CD14-positive monocyte (primary cell): ENCODE results near the gene TMEM88. TPM values are rescaled to one million over a fixed set of nuclear protein-coding genes. Genes with fewer than 3 reads are reported as not detected.

Source experiments
- DNase-seq, 3 donors: peaks; one replicate each; pipeline ENCODE4 v3.0.0-alpha.2; 2011 to 2022
- H2AFZ ChIP-seq: 2 replicates; pipeline ENCODE4 v1.6.0; 2012; ENCODE audit warnings: mild to moderate bottlenecking, low read depth, low read length, inconsistent platforms; ENCODE audit not compliant: insufficient read depth, poor library complexity, severe bottlenecking
- H3K27ac ChIP-seq, 2 donors: 1 replicate in 1 of 2; 2 replicates in 1 of 2; pipeline ENCODE4 v1.5.1; 2012 to 2013; ENCODE audit warnings: low read length in 2 of 2, control low read depth in 1 of 2, inconsistent platforms in 1 of 2, low read depth in 1 of 2, mild to moderate bottlenecking in 1 of 2
- H3K27me3 ChIP-seq, 2 donors: one replicate each; pipeline versions ENCODE4 v1.6.0 to v1.6.1; 2011 to 2013; ENCODE audit warnings: low read length in 2 of 2; ENCODE audit not compliant: control insufficient read depth in 2 of 2, insufficient read depth in 2 of 2
- H3K36me3 ChIP-seq, 2 donors: replicated peaks in 1 of 2; 1 replicate in 1 of 2; 2 replicates in 1 of 2; pipeline versions ENCODE4 v1.5.1 to v1.6.1; 2012 to 2013; ENCODE audit warnings: low read length in 2 of 2, control low read depth in 1 of 2, inconsistent platforms in 1 of 2, mild to moderate bottlenecking in 1 of 2; ENCODE audit not compliant: insufficient read depth in 2 of 2, control insufficient read depth in 1 of 2
- H3K4me1 ChIP-seq, 2 donors: 1 replicate in 1 of 2; 2 replicates in 1 of 2; pipeline versions ENCODE4 v1.5.1 to v1.6.1; 2012 to 2013; ENCODE audit warnings: low read length in 2 of 2, control low read depth in 1 of 2, inconsistent platforms in 1 of 2, mild to moderate bottlenecking in 1 of 2, moderate library complexity in 1 of 2; ENCODE audit not compliant: insufficient read depth in 2 of 2, control insufficient read depth in 1 of 2
- H3K4me2 ChIP-seq: replicated peaks from 2 replicates; pipeline ENCODE3; 2012; ENCODE audit warnings: low read length, moderate library complexity, mild to moderate bottlenecking; ENCODE audit not compliant: poor library complexity, severe bottlenecking; ENCODE audit errors: extremely low read depth
- H3K4me3 ChIP-seq, 3 experiments: fragments of 200-600 bp in 1 of 3; sonication (generic) in 1 of 3; replicated peaks in 1 of 3; 1 replicate in 2 of 3; 2 replicates in 1 of 3; pipeline ENCODE4 v1.5.1; 2011 to 2013; ENCODE audit warnings: low read length in 3 of 3, mild to moderate bottlenecking in 3 of 3, control low read depth in 2 of 3, low read depth in 2 of 3, inconsistent platforms in 1 of 3, moderate library complexity in 1 of 3
- H3K79me2 ChIP-seq: 2 replicates; pipeline ENCODE4 v1.6.0; 2012; ENCODE audit warnings: mild to moderate bottlenecking, control low read depth, inconsistent platforms, low read length, moderate library complexity; ENCODE audit not compliant: insufficient read depth
- H3K9ac ChIP-seq: 2 replicates; pipeline ENCODE4 v1.6.0; 2017; ENCODE audit warnings: low read length, mild to moderate bottlenecking; ENCODE audit not compliant: insufficient read depth, poor library complexity, severe bottlenecking
- H3K9me3 ChIP-seq, 2 donors: replicated peaks in 1 of 2; 1 replicate in 1 of 2; 2 replicates in 1 of 2; pipeline versions ENCODE4 v1.5.1 to v1.6.1; 2012 to 2013; ENCODE audit warnings: low read length in 2 of 2, control low read depth in 1 of 2; ENCODE audit not compliant: control insufficient read depth in 1 of 2, insufficient read depth in 1 of 2
- H4K20me1 ChIP-seq: 2 replicates; pipeline ENCODE4 v1.6.0; 2012; ENCODE audit warnings: mild to moderate bottlenecking, low read length, control low read depth, moderate library complexity; ENCODE audit not compliant: insufficient read depth
- H3K27ac Mint-ChIP-seq, 7 donors: one replicate each; pipeline ENCODE4 v1.8.0; 2020; ENCODE audit warnings: mild to moderate bottlenecking in 7 of 7, mixed read lengths in 7 of 7, moderate library complexity in 6 of 7, inconsistent platforms in 2 of 7
- H3K27me3 Mint-ChIP-seq, 3 donors: one replicate each; pipeline ENCODE4 v1.8.0; 2021 to 2022; ENCODE audit warnings: low read depth in 3 of 3, mild to moderate bottlenecking in 3 of 3, mixed read lengths in 3 of 3, moderate library complexity in 3 of 3, inconsistent platforms in 1 of 3
- H3K36me3 Mint-ChIP-seq, 2 donors: one replicate each; pipeline ENCODE4 v1.8.0; 2020; ENCODE audit warnings: mixed read lengths in 2 of 2, inconsistent platforms in 1 of 2, mild to moderate bottlenecking in 1 of 2
- H3K4me1 Mint-ChIP-seq: one replicate; pipeline ENCODE4 v1.8.0; 2020; ENCODE audit warnings: mild to moderate bottlenecking, mixed read lengths
- H3K4me3 Mint-ChIP-seq, 2 donors: one replicate each; pipeline ENCODE4 v1.8.0; 2020; ENCODE audit warnings: mild to moderate bottlenecking in 2 of 2, mixed read lengths in 2 of 2, moderate library complexity in 1 of 2
- H3K9me3 Mint-ChIP-seq, 7 donors: one replicate each; pipeline ENCODE4 v1.8.0; 2020 to 2022; ENCODE audit warnings: mixed read lengths in 7 of 7, mild to moderate bottlenecking in 6 of 7, moderate library complexity in 6 of 7, inconsistent platforms in 2 of 7
- WGBS: methylation state at CpG from one replicate; pipeline ENCODE4 v1.1.5; 2013; ENCODE audit warnings: missing lambda C conversion rate; ENCODE audit not compliant: insufficient coverage; 5-methylcytosine and 5-hydroxymethylcytosine counted together
- intact Hi-C, 2 donors: fragments of 100-400 bp; cut with micrococcal nuclease; formaldehyde crosslinking; loops; one replicate each; pipeline versions ENCODE4 v1.15.0 to v1.15.1; 2023
- polyA plus RNA-seq, 3 donors: library from polyadenylated mRNA; depleted of rRNA in 1 of 3; unstranded in 2 of 3; stranded (reverse) in 1 of 3; fragments of 300-500 nt in 2 of 3; fragments of >200 nt in 1 of 3; fragmentation: Illumina TruSeq in 2 of 3; gene quantifications; 1 replicate in 2 of 3; 2 replicates in 1 of 3; pipeline ENCODE4 v1.2.3, GENCODE V29; 2012 to 2021
- TF ChIP-seq, protein P1 (sequence below): fragments of 200-600 bp; IDR thresholded peaks from one replicate; pipeline ENCODE4 v1.8.0; 2022; ENCODE audit warnings: antibody characterized with exemption, mild to moderate bottlenecking

TMEM88 gene
- polyA plus RNA-seq, 3 donors: 10.2 TPM; not detected in 2

DNA sequence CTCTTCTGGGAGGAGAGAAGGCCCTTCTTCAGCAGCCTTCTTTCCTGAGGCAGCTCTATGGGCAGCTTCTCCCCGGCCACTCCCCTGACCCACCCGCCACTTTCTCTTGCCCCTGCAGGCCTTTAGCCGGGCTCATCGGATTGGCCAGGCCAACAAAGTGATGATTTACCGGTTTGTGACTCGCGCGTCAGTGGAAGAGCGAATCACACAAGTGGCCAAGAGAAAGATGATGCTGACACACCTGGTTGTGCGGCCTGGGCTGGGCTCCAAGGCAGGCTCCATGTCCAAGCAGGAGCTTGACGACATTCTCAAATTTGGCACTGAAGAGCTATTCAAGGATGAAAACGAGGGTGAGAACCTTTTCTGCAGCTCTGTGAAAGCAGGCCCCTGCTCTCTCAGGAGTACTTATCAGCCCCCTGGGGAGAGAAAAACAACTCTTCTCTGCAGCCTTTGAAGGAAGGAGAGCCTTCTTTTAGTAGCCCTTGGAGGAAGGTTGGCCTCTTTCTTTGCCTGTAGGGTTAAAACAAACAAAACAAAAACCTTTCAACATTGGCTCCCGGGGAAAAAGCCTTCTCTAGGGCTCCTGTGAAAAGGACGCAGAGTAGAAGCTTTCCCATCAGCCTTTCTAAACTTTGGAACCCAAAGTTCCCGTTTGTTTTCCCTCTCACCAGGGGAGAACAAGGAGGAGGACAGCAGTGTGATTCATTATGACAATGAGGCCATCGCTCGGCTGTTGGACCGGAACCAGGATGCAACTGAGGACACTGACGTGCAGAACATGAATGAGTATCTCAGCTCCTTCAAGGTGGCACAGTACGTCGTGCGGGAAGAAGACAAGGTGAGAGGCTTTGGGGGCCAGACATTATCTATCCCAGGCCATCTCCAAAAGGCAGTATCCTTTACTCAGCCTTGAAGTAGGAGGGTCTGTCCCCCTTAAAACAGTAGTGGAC lies 48.6 kb downstream of the TMEM88 start:
- H3K36me3 ChIP-seq: peaks cover 99 to 100% of the 10 kb centered on the region in 2 donors
- DNase-seq: no peak
- intact Hi-C loops: no loop called here
- no peaks in the 10 kb centered on the region for H3K27me3 ChIP-seq
- H3K4me2 ChIP-seq: no peak overlapping the region
- no peaks in the 10 kb centered on the region for H3K79me2 ChIP-seq
- 98% methylated on average over 17 of the region's 22 CpGs for WGBS
- no peaks in the 10 kb centered on the region for H3K4me1 ChIP-seq
- no peak overlapping the region for H3K27ac ChIP-seq
- peaks cover 0 to 3% (median 2%) of the 10 kb centered on the region in 3 donors for H3K27me3 Mint-ChIP-seq
- peaks cover 97 to 100% of the 10 kb centered on the region in 2 donors for H3K36me3 Mint-ChIP-seq
- no peaks in the 10 kb centered on the region for H3K9me3 Mint-ChIP-seq
- H3K9me3 ChIP-seq: no peaks in the 10 kb centered on the region
- no peaks in the 10 kb centered on the region for H4K20me1 ChIP-seq
- no peak overlapping the region for H3K27ac Mint-ChIP-seq
- no peak overlapping the region for H2AFZ ChIP-seq
- H3K4me1 Mint-ChIP-seq: no peaks in the 10 kb centered on the region
- H3K9ac ChIP-seq: no peak overlapping the region
- H3K4me3 Mint-ChIP-seq: no peak overlapping the region
- TF ChIP-seq, protein P1, sequence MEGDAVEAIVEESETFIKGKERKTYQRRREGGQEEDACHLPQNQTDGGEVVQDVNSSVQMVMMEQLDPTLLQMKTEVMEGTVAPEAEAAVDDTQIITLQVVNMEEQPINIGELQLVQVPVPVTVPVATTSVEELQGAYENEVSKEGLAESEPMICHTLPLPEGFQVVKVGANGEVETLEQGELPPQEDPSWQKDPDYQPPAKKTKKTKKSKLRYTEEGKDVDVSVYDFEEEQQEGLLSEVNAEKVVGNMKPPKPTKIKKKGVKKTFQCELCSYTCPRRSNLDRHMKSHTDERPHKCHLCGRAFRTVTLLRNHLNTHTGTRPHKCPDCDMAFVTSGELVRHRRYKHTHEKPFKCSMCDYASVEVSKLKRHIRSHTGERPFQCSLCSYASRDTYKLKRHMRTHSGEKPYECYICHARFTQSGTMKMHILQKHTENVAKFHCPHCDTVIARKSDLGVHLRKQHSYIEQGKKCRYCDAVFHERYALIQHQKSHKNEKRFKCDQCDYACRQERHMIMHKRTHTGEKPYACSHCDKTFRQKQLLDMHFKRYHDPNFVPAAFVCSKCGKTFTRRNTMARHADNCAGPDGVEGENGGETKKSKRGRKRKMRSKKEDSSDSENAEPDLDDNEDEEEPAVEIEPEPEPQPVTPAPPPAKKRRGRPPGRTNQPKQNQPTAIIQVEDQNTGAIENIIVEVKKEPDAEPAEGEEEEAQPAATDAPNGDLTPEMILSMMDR: no peak
- H3K4me3 ChIP-seq: no peak overlapping the region

Other genes with a start within 250 kb of the TMEM88 start
- 10 to 100 TPM in 1 of 3 donors, 1 to 10 TPM in 2; 6.2 to 23.0 (median 9.2) TPM for gene FXR2, start 240.2 kb upstream of the TMEM88 start, polyA plus RNA-seq
- 100 to 1,000 TPM in 1 of 3 donors, 10 to 100 TPM in 2; 83.4 to 155 (median 89.8) TPM for gene SAT2, start 227.2 kb upstream of the TMEM88 start, polyA plus RNA-seq
- gene SHBG, start 224.9 kb upstream of the TMEM88 start, polyA plus RNA-seq: under 1 TPM in 2 of 3 donors, not detected in 1; 0.43 TPM
- gene ATP1B2, start 204.1 kb upstream of the TMEM88 start, polyA plus RNA-seq: under 1 TPM in 1 of 3 donors, not detected in 2; 0.07 TPM
- 10 to 100 TPM; 16.2 to 35.1 (median 25.8) TPM for gene TP53, start 167.6 kb upstream of the TMEM88 start, polyA plus RNA-seq
- gene WRAP53, start 166.6 kb upstream of the TMEM88 start, polyA plus RNA-seq: 1 to 10 TPM; 6.3 to 9.8 (median 9.1) TPM
- gene EFNB3, start 149.9 kb upstream of the TMEM88 start, polyA plus RNA-seq: under 1 TPM in 1 of 3 donors, not detected in 2; 0.01 TPM
- gene DNAH2, start 137.3 kb upstream of the TMEM88 start, polyA plus RNA-seq: under 1 TPM in 2 of 3 donors, not detected in 1; 0.03 to 0.15 TPM
- gene KDM6B, start 20.8 kb upstream of the TMEM88 start, polyA plus RNA-seq: 10 to 100 TPM in 1 of 3 donors, under 1 TPM in 2; 0.37 to 25.5 (median 0.44) TPM
- 100 to 1,000 TPM in 2 of 3 donors, 10 to 100 TPM in 1; 63.8 to 197 (median 148) TPM for gene NAA38, start 2.5 kb downstream of the TMEM88 start, polyA plus RNA-seq
- gene CYB5D1, start 2.9 kb downstream of the TMEM88 start, polyA plus RNA-seq: 1 to 10 TPM in 1 of 3 donors, under 1 TPM in 2; 0.50 to 4.8 (median 0.98) TPM
- 10 to 100 TPM in 1 of 3 donors, under 1 TPM in 2; 0.55 to 67.9 (median 0.91) TPM for gene CHD3, start 33.7 kb downstream of the TMEM88 start, polyA plus RNA-seq
- gene RNF227, start 61.2 kb downstream of the TMEM88 start, polyA plus RNA-seq: 1 to 10 TPM in 2 of 3 donors, under 1 TPM in 1; 0.59 to 6.7 (median 1.3) TPM
- gene KCNAB3, start 74.8 kb downstream of the TMEM88 start, polyA plus RNA-seq: 10 to 100 TPM in 1 of 3 donors, not detected in 2; 11.7 TPM
- gene TRAPPC1, start 76.9 kb downstream of the TMEM88 start, polyA plus RNA-seq: 100 to 1,000 TPM; 172 to 266 (median 224) TPM
- 10 to 100 TPM in 1 of 3 donors, 1 to 10 TPM in 2; 4.7 to 22.8 (median 6.5) TPM for gene CNTROB, start 77.1 kb downstream of the TMEM88 start, polyA plus RNA-seq
- under 1 TPM in 2 of 3 donors, not detected in 1; 0.04 to 0.46 TPM for gene GUCY2D, start 147.5 kb downstream of the TMEM88 start, polyA plus RNA-seq
- 1 to 10 TPM; 1.7 to 2.8 (median 2.0) TPM for gene ALOX15B, start 184.0 kb downstream of the TMEM88 start, polyA plus RNA-seq
- gene ALOX12B, start 232.7 kb downstream of the TMEM88 start, polyA plus RNA-seq: not detected